Pancreas (tissue), 10 donors: Measurements from ENCODE around the gene SPEN. TPM values are rescaled to one million over a fixed set of nuclear protein-coding genes. Genes with fewer than 3 reads are reported as not detected.
A peak's percentile ranks its signal among the peaks of the same experiment; 100 is the strongest.
"Not testable (repeated sequence)": the region's sequence is repeated elsewhere in the genome, so short reads cannot be mapped to it uniquely, and the experiment has no call there.

Experiments used
- ATAC-seq, 4 donors: fragments of 200-7000 bp; cut with Tn5 transposase; one replicate each; pipeline versions ENCODE4 v1.8.0 to v1.9.1; 2020; ENCODE audit warnings: mild to moderate bottlenecking in 4 of 4, moderate library complexity in 4 of 4
- DNase-seq, 6 donors: peaks; one replicate each; pipeline ENCODE4 v3.0.0-alpha.2; 2020
- FAIRE-seq: peaks from 2 replicates; lab custom pipeline; 2012; peaks lifted over from hg19 to GRCh38; lab: Jason Lieb, UNC
- H3K27ac ChIP-seq, 4 donors: fragments of 200-600 bp; sonication (generic); 1 replicate in 3 of 4; 2 replicates in 1 of 4; pipeline versions ENCODE4 v1.5.0 to v1.8.0; 2020
- H3K27me3 ChIP-seq, 4 donors: fragments of 200-600 bp; one replicate each; pipeline ENCODE4 v1.8.0; 2021
- H3K36me3 ChIP-seq, 3 donors: fragments of 200-600 bp; sonication (generic) in 1 of 3; one replicate each; pipeline versions ENCODE4 v1.5.0 to v1.8.0; 2020 to 2021
- H3K4me1 ChIP-seq, 3 donors: fragments of 200-600 bp; one replicate each; pipeline ENCODE4 v1.8.0; 2021
- H3K4me3 ChIP-seq, 4 donors: fragments of 200-600 bp; sonication (generic) in 2 of 4; one replicate each; pipeline versions ENCODE4 v1.5.0 to v1.8.0; 2020 to 2021
- H3K9me3 ChIP-seq, 4 donors: fragments of 200-600 bp; one replicate each; pipeline ENCODE4 v1.8.0; 2021
- CTCF ChIP-seq, 4 donors: fragments of 200-600 bp; sonication (generic) in 3 of 4; IDR thresholded peaks; one replicate each; pipeline versions ENCODE4 v1.5.0 to v1.8.0; 2021; ENCODE audit warnings: antibody characterized with exemption in 4 of 4
- WGBS, 2 donors: extraction: QIAGEN DNeasy Blood & Tissue Kit; methylation state at CpG; one replicate each; pipeline ENCODE4 v1.1.7; 2013; 5-methylcytosine and 5-hydroxymethylcytosine counted together
- intact Hi-C, 3 donors: fragments of 100-400 bp; cut with DNase I; formaldehyde crosslinking; loops; one replicate each; pipeline versions ENCODE4 v1.11.1 to v1.14.2; 2022
- polyA plus RNA-seq, 2 donors: library from polyadenylated mRNA; stranded (reverse); fragments of 200-250 nt; gene quantifications; one replicate each; pipeline ENCODE4 v1.2.3, GENCODE V29; 2013
- total RNA-seq, 6 donors: library from RNA; stranded (reverse); fragmentation: NEBNext Ultra II Directional in 4 of 6; extraction: Animal tissue kit (Norgen Biotek cat#: 25700) in 4 of 6; gene quantifications; one replicate each; pipeline versions ENCODE4 v1.2.1 to v1.2.4, GENCODE V29; 2021 to 2023
- donor health status: healthy with polysubstance abuse.
- donor health status: DM: no; HTN: no; CAD: no; lungs with moderate emphysema.
- donor health status: DM: no; HTN: no; CAD: no.
- donor health status: control.
- donor health status: control.
- donor health status: Bipolar disorder and iron deficiency.
- donor health status: DM: yes; HTN: yes; CAD: no.
- donor health status: DM: no; HTN: no; CAD: no.
- donor health status: DM: no; HTN: no; CAD: no.
- donor health status: DM: yes; HTN: yes; CAD: no.

The SPEN gene
- total and polyA plus RNA-seq, 8 donors, result 16.2 to 38.2 (median 26.2) TPM

- H3K27ac ChIP-seq, result no peak overlapping the region
- DNase-seq, result no peak
- H3K4me3 ChIP-seq, result no peak overlapping the region
- no peaks in the 10 kb centered on the region for H3K9me3 ChIP-seq
- ATAC-seq, result no peak
- H3K4me1 ChIP-seq, result no peaks in the 10 kb centered on the region
- H3K27me3 ChIP-seq, result no peaks in the 10 kb centered on the region
- no peak for TF ChIP-seq CTCF (IDR thresholded peaks at IDR 0.05)
- intact Hi-C loops, result no loop called here
- WGBS, 2 donors, result 85 to 88% methylated on average over 11 of the region's 11 CpGs
- H3K36me3 ChIP-seq, result peaks cover 5 to 58% (median 16%) of the 10 kb centered on the region in 3 donors
- FAIRE-seq, result no peak
These were observed 71.6 kb downstream of the SPEN start for GRCh38 chr1:15918962-15919715.

- 77 to 81% methylated on average over 2 of the region's 2 CpGs for WGBS, 2 donors
These were observed 75.7 kb downstream of the SPEN start for GRCh38 chr1:15923241-15923640.

GRCh38 chr1:15926448-15926847 lies 78.9 kb downstream of the SPEN start:
- H3K4me1 ChIP-seq, H3K4me3 ChIP-seq, H3K9me3 ChIP-seq, FAIRE-seq, DNase-seq, H3K27ac ChIP-seq, H3K27me3 ChIP-seq, intact Hi-C loops, ATAC-seq: not testable (repeated sequence)
- peaks cover 3 to 59% (median 19%) of the 10 kb centered on the region in 3 donors for H3K36me3 ChIP-seq
- WGBS, 2 donors, result 87 to 98% methylated on average over 8 of the region's 8 CpGs

More at GRCh38 chr1:15923241-15923640, 75.7 kb downstream of the SPEN start:
- intact Hi-C loops, result no loop called here
- no peaks in the 10 kb centered on the region for H3K27me3 ChIP-seq
- no peak for ATAC-seq
- FAIRE-seq, result peak; percentile 29
- DNase-seq, result no peak
- no peak overlapping the region for H3K4me3 ChIP-seq
- no peaks in the 10 kb centered on the region for H3K9me3 ChIP-seq
- no peak for TF ChIP-seq CTCF (IDR thresholded peaks at IDR 0.05)
- H3K4me1 ChIP-seq, result no peaks in the 10 kb centered on the region
- peaks cover 5 to 62% (median 20%) of the 10 kb centered on the region in 3 donors for H3K36me3 ChIP-seq
- no peak overlapping the region for H3K27ac ChIP-seq

- intact Hi-C loops, result no loop called here
- no peaks in the 10 kb centered on the region for H3K27me3 ChIP-seq
- FAIRE-seq, result no peak
- 67 to 68% methylated on average over 17 of the region's 17 CpGs for WGBS, 2 donors
- ATAC-seq, result peak in 3 of 4 donors; percentile 49 to 84 (median 75)
- H3K4me3 ChIP-seq, result no peak overlapping the region
- peaks cover 3 to 65% (median 30%) of the 10 kb centered on the region in 3 donors for H3K36me3 ChIP-seq
- TF ChIP-seq CTCF (IDR thresholded peaks at IDR 0.05), result no peak
- no peaks in the 10 kb centered on the region for H3K9me3 ChIP-seq
- H3K27ac ChIP-seq, result peak overlapping the region in 1 of 4 donors; percentile 3
- peak in 1 of 6 donors; percentile 28 for DNase-seq
- peaks cover 0 to 3% (median 0%) of the 10 kb centered on the region in 3 donors for H3K4me1 ChIP-seq
These were observed 81.8 kb downstream of the SPEN start for GRCh38 chr1:15928971-15929965.

GRCh38 chr1:15931401-15931800 lies 83.9 kb downstream of the SPEN start:
- ATAC-seq (no peak), FAIRE-seq (no peak), DNase-seq (no peak)
- TF ChIP-seq CTCF (IDR thresholded peaks at IDR 0.05), result no peak
- Histone ChIP-seq H3K4me1 (peaks cover 0 to 3% (median 0%) of the 10 kb centered on the region in 3 donors), H3K27ac (no peak overlapping the region), H3K27me3 (no peaks in the 10 kb centered on the region), H3K36me3 (peaks cover 3 to 76% (median 40%) of the 10 kb centered on the region in 3 donors), H3K4me3 (no peak overlapping the region), H3K9me3 (no peaks in the 10 kb centered on the region)
- intact Hi-C loops, result no loop called here
- 93% methylated on average over 11 of the region's 11 CpGs for whole genome bisulfite sequencing, 2 donors
